ENCODE measurements around the gene SMIM33. TPM values are rescaled to one million over a fixed set of nuclear protein-coding genes. Genes with fewer than 3 reads are reported as not detected.

SMIM33 gene
- total RNA-seq, 1 experiment from 2014 or later, result not detected

GRCh38 chr5:139426203-139426885 is 44.5 kb upstream of the SMIM33 start:
- Histone ChIP-seq H2BK15ac (ENCODE audit: low read depth, low read length) (no peak overlapping the region), H3K27ac (ENCODE audit: insufficient read length, low read depth, low read length) (no peak overlapping the region)
- peaks cover 5 to 61% (median 45%) of the 10 kb centered on the region in 3 experiments for H3K36me3 Mint-ChIP-seq (ENCODE audit: insufficient read depth in 1 of 3, low read depth in 3 of 3)

More at GRCh38 chr5:139426203-139426885, 44.5 kb upstream of the SMIM33 start:
- Histone ChIP-seq H3K9me3 (ENCODE audit: control insufficient read depth, low read depth, low read length) (no peaks in the 10 kb centered on the region), H3K27me3 (ENCODE audit: insufficient read depth, low read length) (no peaks in the 10 kb centered on the region), H2AK5ac (ENCODE audit: insufficient read length, low read length) (no peak overlapping the region), H3K9ac (ENCODE audit: extremely low read depth, insufficient read length, low read length) (no peak overlapping the region), H3K4me1 (ENCODE audit: insufficient read depth, low read length) (no peaks in the 10 kb centered on the region), H3K14ac (ENCODE audit: insufficient read depth, low read length) (no peak overlapping the region), H3K23me2 (ENCODE audit: insufficient read length, low read depth, low read length, poor library complexity, severe bottlenecking) (no peaks in the 10 kb centered on the region), H4K91ac (ENCODE audit: insufficient read length, low read depth, low read length) (no peak overlapping the region), H2BK120ac (ENCODE audit: low read depth, low read length, poor library complexity, severe bottlenecking) (no peak overlapping the region), H3K4me2 (ENCODE audit: insufficient read depth, insufficient read length, low read length) (no peak overlapping the region), H3K18ac (ENCODE audit: insufficient read length, low read depth, low read length) (no peak overlapping the region), H4K5ac (ENCODE audit: insufficient read length, low read depth, low read length) (no peak overlapping the region), H2BK20ac (ENCODE audit: low read depth, low read length, poor library complexity, severe bottlenecking) (no peak overlapping the region), H2BK5ac (ENCODE audit: insufficient read length, low read length) (no peak overlapping the region), H4K20me1 (ENCODE audit: control insufficient read depth, insufficient read depth, insufficient read length) (no peaks in the 10 kb centered on the region), H4K8ac (replicated peaks; ENCODE audit: insufficient read length, low read depth, low read length) (no peak overlapping the region), H3K79me2 (ENCODE audit: insufficient read depth, low read length) (no peaks in the 10 kb centered on the region), H3K56ac (ENCODE audit: insufficient read length, low read depth, low read length) (no peak overlapping the region), H3K79me1 (ENCODE audit: insufficient read depth, low read depth, low read length, poor library complexity, severe bottlenecking) (no peaks in the 10 kb centered on the region), H3K23ac (ENCODE audit: insufficient read length, low read depth, low read length) (no peak overlapping the region), H2AFZ (ENCODE audit: low read length) (no peak overlapping the region), H3T11ph (ENCODE audit: low read length) (no peak overlapping the region), H3K4ac (ENCODE audit: low read depth, low read length) (no peak overlapping the region), H2BK12ac (ENCODE audit: insufficient read length, low read depth, low read length) (no peak overlapping the region)
- Mint-ChIP-seq H3K4me3 (no peak overlapping the region), H3K4me1 (peaks cover 0 to 4% of the 10 kb centered on the region in 2 experiments; a peak in 1 of 4 replicates), H3K27ac (no peak overlapping the region), H3K27me3 (ENCODE audit: low read depth) (no peaks in the 10 kb centered on the region), H3K9me3 (no peaks in the 10 kb centered on the region)
- TF ChIP-seq CTCF (conservative IDR thresholded peaks at IDR 0.05), result no peak
- DNase-seq, result no peak
- WGBS (ENCODE audit: extremely low coverage, insufficient read length, low lambda C conversion rate), result no CpG with 5 or more reads among the region's 8 CpGs
